Keratinocyte (primary cell): ENCODE data around the gene NELL2. TPM values are rescaled to one million over a fixed set of nuclear protein-coding genes. Genes with fewer than 3 reads are reported as not detected.

Source experiments
- DNase-seq: peaks from one replicate; pipeline ENCODE4 v3.0.0-alpha.2; 2011; ENCODE audit warnings: low read depth, missing footprints, low spot score
- FAIRE-seq: peaks from 2 replicates; lab custom pipeline; 2011; peaks lifted over from hg19 to GRCh38; lab: Jason Lieb, UNC
- H2AFZ ChIP-seq: 2 replicates; pipeline ENCODE4 v1.6.0; 2012; ENCODE audit warnings: low read length, control low read depth, inconsistent platforms; ENCODE audit not compliant: control insufficient read depth
- H3K27ac ChIP-seq: 2 replicates; pipeline ENCODE4 v1.5.1; 2011; ENCODE audit warnings: low read length; ENCODE audit not compliant: control insufficient read depth, insufficient read depth
- H3K27me3 ChIP-seq: 3 replicates; pipeline ENCODE4 v1.6.0; 2011; ENCODE audit warnings: low read length; ENCODE audit not compliant: control insufficient read depth, insufficient read depth; ENCODE audit errors: extremely low read depth
- H3K36me3 ChIP-seq, 2 experiments: 2 replicates in 1 of 2; 3 replicates in 1 of 2; pipeline ENCODE4 v1.5.1; 2011; ENCODE audit warnings: low read length in 2 of 2, mild to moderate bottlenecking in 1 of 2; ENCODE audit not compliant: control insufficient read depth in 2 of 2, insufficient read depth in 2 of 2; ENCODE audit errors: extremely low read depth in 1 of 2
- H3K4me1 ChIP-seq: 3 replicates; pipeline ENCODE4 v1.5.1; 2011; ENCODE audit warnings: low read length; ENCODE audit not compliant: control insufficient read depth, insufficient read depth; ENCODE audit errors: extremely low read depth
- H3K4me2 ChIP-seq: 3 replicates; pipeline ENCODE4 v1.6.0; 2011; ENCODE audit warnings: low read depth, low read length; ENCODE audit not compliant: control insufficient read depth, insufficient read depth; ENCODE audit errors: extremely low read depth
- H3K4me3 ChIP-seq, 3 experiments: fragments of 200-600 bp in 1 of 3; sonication (generic) in 1 of 3; 2 replicates in 2 of 3; 3 replicates in 1 of 3; pipeline ENCODE4 v1.5.1; 2011 to 2016; ENCODE audit warnings: low read length in 3 of 3, mild to moderate bottlenecking in 3 of 3, control low read depth in 2 of 3, inconsistent platforms in 1 of 3, low read depth in 1 of 3, mixed read lengths in 1 of 3, mixed run types in 1 of 3, moderate library complexity in 1 of 3; ENCODE audit not compliant: control insufficient read depth in 2 of 3, insufficient read depth in 2 of 3; ENCODE audit errors: extremely low read depth in 1 of 3
- H3K79me2 ChIP-seq: 2 replicates; pipeline ENCODE4 v1.6.0; 2012; ENCODE audit warnings: low read length; ENCODE audit not compliant: control insufficient read depth, insufficient read depth
- H3K9ac ChIP-seq: 3 replicates; pipeline ENCODE4 v1.6.0; 2011; ENCODE audit warnings: low read length; ENCODE audit not compliant: control insufficient read depth, insufficient read depth; ENCODE audit errors: extremely low read depth
- H3K9me1 ChIP-seq: 3 replicates; pipeline ENCODE4 v1.6.0; 2011; ENCODE audit warnings: low read length; ENCODE audit not compliant: control insufficient read depth, insufficient read depth; ENCODE audit errors: extremely low read depth
- H3K9me3 ChIP-seq: 2 replicates; pipeline ENCODE4 v1.5.1; 2012; ENCODE audit warnings: low read depth, low read length; ENCODE audit not compliant: control insufficient read depth
- H4K20me1 ChIP-seq: 3 replicates; pipeline ENCODE4 v1.6.0; 2011; ENCODE audit warnings: low read length; ENCODE audit not compliant: control insufficient read depth, insufficient read depth; ENCODE audit errors: extremely low read depth
- CTCF ChIP-seq, 3 experiments: IDR thresholded peaks in 1 of 3; conservative IDR thresholded peaks in 1 of 3; optimal IDR thresholded peaks in 1 of 3; 2 replicates in 2 of 3; 3 replicates in 1 of 3; pipeline versions ENCODE3 to v1.5.1; 2011; ENCODE audit warnings: low read length in 3 of 3, mild to moderate bottlenecking in 3 of 3, moderate library complexity in 2 of 3, control low read depth in 1 of 3, inconsistent platforms in 1 of 3; ENCODE audit not compliant: insufficient read depth in 2 of 3; ENCODE audit errors: extremely low read depth in 1 of 3
- EZH2 ChIP-seq: IDR thresholded peaks from one replicate; pipeline ENCODE4 v1.6.1; 2012; ENCODE audit warnings: inconsistent platforms, mild to moderate bottlenecking, low read length, moderate library complexity
- dilution Hi-C: fragments of 300-500 bp; cut with MboI; formaldehyde crosslinking; loops from one replicate; pipeline ENCODE4 v1.7.0; 2020; ENCODE audit warnings: low sequenced_read_pairs; ENCODE audit not compliant: extremely low pct_ligation_motif_present
- polyA plus RNA-seq, 5 experiments: library from polyadenylated mRNA; depleted of rRNA in 3 of 5; stranded (reverse) in 3 of 5; stranded (forward) in 1 of 5; unstranded in 1 of 5; fragments of >200 nt; gene quantifications; 1 replicate in 1 of 5; 2 replicates in 3 of 5; 3 replicates in 1 of 5; pipeline versions ENCODE4 v1.2.1 to v1.2.3, GENCODE V29; 2011 to 2012; ENCODE audit warnings: missing spikeins in 2 of 5, low read depth in 1 of 5, low replicate concordance in 1 of 5

Gene NELL2
- polyA plus RNA-seq, 1 donor (not counting 4 experiments of a cell fraction or from before 2014, with no cell fraction given): 0.58 TPM

- H3K79me2 ChIP-seq: no peaks in the 10 kb centered on the region
Measured at GRCh38 chr12:44563486-44563885, 312.6 kb downstream of the NELL2 start.

GRCh38 chr12:44558340-44559100, 317.6 kb downstream of the NELL2 start:
- dilution Hi-C loops: no loop called here
- H3K79me2 ChIP-seq: no peaks in the 10 kb centered on the region
- H3K27me3 ChIP-seq: no peaks in the 10 kb centered on the region
- no peaks in the 10 kb centered on the region for H3K9me3 ChIP-seq
- DNase-seq: no peak
- no peak for FAIRE-seq
- no peaks in the 10 kb centered on the region for H3K36me3 ChIP-seq
- no peaks in the 10 kb centered on the region for H4K20me1 ChIP-seq
- H3K27ac ChIP-seq: no peak overlapping the region
- no peaks in the 10 kb centered on the region for H3K4me1 ChIP-seq
- no peak overlapping the region for H3K9ac ChIP-seq
- H3K4me2 ChIP-seq: no peak overlapping the region
- H3K4me3 ChIP-seq: no peak overlapping the region
- TF ChIP-seq CTCF (optimal IDR thresholded peaks at IDR 0.05 in 1 of 3, IDR thresholded peaks at IDR 0.05 in 1 of 3, conservative IDR thresholded peaks at IDR 0.05 in 1 of 3; ENCODE audit: extremely low read depth in 1 of 3, insufficient read depth in 2 of 3, low read length in 3 of 3) (no peak), EZH2 (no peak)
- H3K9me1 ChIP-seq: no peaks in the 10 kb centered on the region
- no peak overlapping the region for H2AFZ ChIP-seq

More at GRCh38 chr12:44563486-44563885, 312.6 kb downstream of the NELL2 start:
- Histone ChIP-seq H3K4me1 (no peaks in the 10 kb centered on the region), H3K4me2 (no peak overlapping the region), H3K9me1 (no peaks in the 10 kb centered on the region), H3K27me3 (no peaks in the 10 kb centered on the region), H3K36me3 (no peaks in the 10 kb centered on the region), H4K20me1 (no peaks in the 10 kb centered on the region), H3K27ac (no peak overlapping the region), H3K9ac (no peak overlapping the region), H3K9me3 (no peaks in the 10 kb centered on the region), H3K4me3 (no peak overlapping the region), H2AFZ (no peak overlapping the region)
- no peak for DNase-seq
- no peak for TF ChIP-seq EZH2
- TF ChIP-seq CTCF (optimal IDR thresholded peaks at IDR 0.05 in 1 of 3, IDR thresholded peaks at IDR 0.05 in 1 of 3, conservative IDR thresholded peaks at IDR 0.05 in 1 of 3; ENCODE audit: extremely low read depth in 1 of 3, insufficient read depth in 2 of 3, low read length in 3 of 3): no peak
- no peak for FAIRE-seq
- dilution Hi-C loops: no loop called here
